ENCODE data around the gene ITIH2.
"Not testable (repeated sequence)": the region's sequence is repeated elsewhere in the genome, so short reads cannot be mapped to it uniquely, and the experiment has no call there.

The ITIH2 gene, protein sequence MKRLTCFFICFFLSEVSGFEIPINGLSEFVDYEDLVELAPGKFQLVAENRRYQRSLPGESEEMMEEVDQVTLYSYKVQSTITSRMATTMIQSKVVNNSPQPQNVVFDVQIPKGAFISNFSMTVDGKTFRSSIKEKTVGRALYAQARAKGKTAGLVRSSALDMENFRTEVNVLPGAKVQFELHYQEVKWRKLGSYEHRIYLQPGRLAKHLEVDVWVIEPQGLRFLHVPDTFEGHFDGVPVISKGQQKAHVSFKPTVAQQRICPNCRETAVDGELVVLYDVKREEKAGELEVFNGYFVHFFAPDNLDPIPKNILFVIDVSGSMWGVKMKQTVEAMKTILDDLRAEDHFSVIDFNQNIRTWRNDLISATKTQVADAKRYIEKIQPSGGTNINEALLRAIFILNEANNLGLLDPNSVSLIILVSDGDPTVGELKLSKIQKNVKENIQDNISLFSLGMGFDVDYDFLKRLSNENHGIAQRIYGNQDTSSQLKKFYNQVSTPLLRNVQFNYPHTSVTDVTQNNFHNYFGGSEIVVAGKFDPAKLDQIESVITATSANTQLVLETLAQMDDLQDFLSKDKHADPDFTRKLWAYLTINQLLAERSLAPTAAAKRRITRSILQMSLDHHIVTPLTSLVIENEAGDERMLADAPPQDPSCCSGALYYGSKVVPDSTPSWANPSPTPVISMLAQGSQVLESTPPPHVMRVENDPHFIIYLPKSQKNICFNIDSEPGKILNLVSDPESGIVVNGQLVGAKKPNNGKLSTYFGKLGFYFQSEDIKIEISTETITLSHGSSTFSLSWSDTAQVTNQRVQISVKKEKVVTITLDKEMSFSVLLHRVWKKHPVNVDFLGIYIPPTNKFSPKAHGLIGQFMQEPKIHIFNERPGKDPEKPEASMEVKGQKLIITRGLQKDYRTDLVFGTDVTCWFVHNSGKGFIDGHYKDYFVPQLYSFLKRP

DNA sequence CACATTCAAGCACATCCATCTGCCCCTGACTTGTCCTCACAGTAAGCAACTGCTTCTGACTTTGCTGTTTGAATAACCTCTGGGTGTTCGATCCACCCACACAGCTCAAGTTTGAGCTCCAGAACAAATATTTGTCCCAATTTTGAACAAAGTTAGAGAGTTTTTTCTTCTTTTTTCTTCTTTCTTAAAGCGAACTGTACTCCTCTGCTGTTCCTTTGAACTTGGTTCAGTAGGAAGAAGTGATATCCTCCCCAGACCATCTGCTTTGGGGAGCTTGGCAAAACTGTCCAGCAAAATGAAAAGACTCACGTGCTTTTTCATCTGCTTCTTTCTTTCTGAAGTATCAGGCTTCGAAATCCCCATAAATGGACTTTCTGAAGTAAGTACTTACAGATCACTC, at the start of gene ITIH2:
Gene ITIH2, plus strand, starts transcription at position 177 of the 400 bp plus-strand sequence. Its CDS starts 119 bp downstream, at position 296.
- DNase-seq (ENCODE audit: low spot score): no peak

DNA sequence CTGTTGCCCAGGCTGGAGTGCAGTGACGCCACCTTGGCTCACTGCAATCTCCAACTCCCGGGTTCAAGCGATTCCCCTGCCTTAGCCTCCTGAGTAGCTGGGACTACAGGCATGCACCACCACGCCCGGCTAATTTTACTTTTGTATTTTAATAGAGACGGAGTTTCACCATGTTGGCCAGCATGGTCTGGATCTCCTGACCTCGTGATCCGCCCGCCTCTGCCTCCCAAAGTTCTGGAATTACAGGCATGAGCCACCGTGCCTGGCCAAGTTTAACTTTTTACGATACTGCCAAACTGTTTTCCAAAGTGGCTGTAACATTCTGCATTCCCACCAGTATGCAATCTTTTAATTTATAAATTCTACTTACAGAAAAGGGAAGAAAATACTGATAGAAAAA, 46.0 kb upstream of the ITIH2 start:
- not testable (repeated sequence) for DNase-seq (ENCODE audit: low spot score)

DNA sequence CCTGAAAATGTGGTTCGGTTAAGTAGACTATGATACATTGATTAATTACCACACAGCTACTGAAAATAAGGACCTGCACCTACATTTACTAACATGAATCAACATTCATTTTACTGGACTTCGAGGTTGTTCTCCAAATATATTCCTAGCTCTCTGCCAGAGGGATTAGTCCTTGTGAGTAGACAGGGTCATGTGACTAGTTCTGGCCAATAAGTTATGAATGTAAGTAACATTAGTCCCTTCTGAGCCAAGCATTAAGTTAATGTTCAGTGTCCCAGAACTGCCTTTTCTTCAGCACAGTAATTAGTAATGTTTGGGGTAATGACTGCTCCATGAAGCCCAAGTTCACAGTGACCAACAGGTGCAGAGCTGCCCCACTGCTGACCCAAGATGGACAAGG, 45.6 kb upstream of the ITIH2 start:
- no peak for DNase-seq (ENCODE audit: low spot score)

DNA sequence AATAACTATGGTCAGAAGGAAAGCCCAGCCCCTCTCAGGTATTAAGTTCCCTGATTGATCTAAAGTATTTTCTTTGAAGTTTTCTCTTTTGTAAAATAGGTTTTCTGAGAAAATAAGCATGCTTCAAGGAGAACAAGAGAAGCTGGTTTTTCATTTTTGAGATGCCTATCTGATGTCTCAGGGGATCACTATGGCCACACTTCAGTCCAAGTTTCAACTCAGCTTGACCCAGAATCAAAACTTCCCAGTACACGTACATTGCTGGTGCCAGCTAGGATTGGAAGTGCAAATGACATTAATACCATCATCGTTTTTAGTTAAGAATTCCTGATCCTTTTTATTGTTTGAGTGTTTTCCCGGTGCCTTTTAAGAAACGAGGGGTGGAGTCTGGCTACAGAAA, 43.6 kb upstream of the ITIH2 start:
- DNase-seq (ENCODE audit: low spot score): no peak

DNA sequence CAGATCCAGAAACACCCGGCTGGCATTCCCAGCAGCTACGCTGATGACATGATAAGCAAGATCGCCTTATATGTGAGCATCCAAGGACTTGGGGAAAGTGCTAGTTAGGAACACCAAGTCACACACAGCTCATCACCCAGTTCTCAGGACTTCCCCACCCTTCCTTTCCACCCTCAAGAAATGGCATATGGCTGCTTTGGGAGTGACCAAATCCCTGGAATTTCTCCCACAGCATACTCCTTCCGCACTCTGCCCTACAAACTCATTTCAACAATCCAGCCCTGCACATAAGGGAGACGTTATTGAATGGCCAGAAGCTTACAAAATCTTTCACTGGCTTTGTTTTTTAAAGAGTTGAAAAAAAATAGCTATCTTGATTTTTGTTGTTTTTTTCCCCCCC, 40.6 kb upstream of the ITIH2 start:
- DNase-seq (ENCODE audit: low spot score): no peak

DNA sequence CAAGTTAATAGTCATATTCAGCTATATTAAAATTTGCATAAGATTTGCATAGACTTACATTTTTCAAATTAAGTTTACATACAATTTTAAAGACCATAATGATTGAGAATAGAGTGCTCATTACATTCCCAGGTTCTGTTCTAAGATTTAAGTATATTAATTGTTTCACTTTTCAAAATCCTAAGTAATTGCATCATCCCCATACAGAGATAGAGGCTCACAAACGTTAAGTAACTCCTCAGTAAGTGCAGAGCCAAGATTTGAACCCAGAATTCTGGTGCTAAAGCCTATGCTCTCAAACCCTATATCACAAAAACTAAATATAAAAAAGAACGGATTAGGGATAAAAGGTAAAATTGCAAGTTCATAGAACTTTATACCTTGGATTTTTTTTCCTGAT, 38.4 kb upstream of the ITIH2 start:
- DNase-seq (ENCODE audit: low spot score): no peak

DNA sequence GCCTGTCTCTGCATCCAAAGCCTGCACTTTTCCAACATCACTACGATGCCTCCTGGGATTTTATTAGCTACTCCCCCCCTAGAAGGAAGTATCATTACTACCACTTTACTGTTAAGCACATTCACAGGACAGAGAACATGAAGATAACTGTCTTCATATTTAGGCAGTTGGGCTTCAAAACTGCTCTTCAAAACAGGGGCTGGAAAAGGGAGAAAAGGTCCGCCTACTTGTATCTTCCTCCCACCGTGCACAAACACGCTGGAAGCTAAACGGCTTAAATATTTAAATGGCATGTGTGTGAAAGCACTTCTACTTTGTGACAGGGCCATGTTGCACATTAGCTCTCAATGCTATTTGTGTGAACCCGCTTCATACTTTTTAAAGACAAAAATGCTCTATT, 37.3 kb upstream of the ITIH2 start:
- no peak for DNase-seq (ENCODE audit: low spot score)

DNA sequence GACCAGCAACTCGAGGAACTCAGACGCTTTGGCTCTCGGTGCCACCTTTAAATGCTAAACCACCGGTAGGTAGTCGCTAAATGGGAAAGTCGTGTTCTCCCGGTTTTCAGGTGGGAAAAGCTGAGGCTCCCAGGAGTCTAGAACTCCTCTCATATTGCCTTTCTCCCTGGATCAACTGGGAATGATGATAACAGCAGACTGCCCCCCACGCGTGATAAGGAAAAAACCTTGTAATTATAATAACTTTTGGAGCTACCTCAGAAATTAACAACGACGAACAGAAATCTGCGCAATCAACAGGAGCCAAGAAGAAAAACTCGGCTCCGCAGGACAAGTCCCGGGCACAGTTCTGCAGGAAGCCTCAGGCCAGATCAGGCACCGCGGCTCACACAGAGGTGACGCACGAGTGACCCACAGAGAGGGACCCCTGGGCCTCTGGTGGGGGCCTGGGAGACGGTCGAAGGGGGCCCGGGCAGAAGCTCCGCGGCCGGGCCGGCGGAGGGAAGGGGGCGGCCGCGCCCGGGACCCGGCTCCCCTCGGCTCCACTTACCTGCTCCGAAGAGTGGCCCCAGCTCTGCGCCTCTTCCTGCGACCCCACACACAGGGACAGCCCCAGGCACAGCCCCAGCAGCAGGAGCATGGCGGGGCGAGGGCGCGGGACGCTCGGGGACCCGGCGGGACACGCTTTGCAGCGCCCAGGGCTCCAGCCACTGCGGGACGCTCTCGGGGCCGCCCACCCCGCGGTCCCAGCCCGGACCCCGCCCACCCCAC, 36.7 kb upstream of the ITIH2 start, which contains the start of gene ITIH5:
Gene ITIH5, minus strand, starts transcription at position 714 of the 771 bp plus-strand sequence. Its CDS starts 74 bp downstream, at position 640.
- no peak for DNase-seq (ENCODE audit: low spot score)

DNA sequence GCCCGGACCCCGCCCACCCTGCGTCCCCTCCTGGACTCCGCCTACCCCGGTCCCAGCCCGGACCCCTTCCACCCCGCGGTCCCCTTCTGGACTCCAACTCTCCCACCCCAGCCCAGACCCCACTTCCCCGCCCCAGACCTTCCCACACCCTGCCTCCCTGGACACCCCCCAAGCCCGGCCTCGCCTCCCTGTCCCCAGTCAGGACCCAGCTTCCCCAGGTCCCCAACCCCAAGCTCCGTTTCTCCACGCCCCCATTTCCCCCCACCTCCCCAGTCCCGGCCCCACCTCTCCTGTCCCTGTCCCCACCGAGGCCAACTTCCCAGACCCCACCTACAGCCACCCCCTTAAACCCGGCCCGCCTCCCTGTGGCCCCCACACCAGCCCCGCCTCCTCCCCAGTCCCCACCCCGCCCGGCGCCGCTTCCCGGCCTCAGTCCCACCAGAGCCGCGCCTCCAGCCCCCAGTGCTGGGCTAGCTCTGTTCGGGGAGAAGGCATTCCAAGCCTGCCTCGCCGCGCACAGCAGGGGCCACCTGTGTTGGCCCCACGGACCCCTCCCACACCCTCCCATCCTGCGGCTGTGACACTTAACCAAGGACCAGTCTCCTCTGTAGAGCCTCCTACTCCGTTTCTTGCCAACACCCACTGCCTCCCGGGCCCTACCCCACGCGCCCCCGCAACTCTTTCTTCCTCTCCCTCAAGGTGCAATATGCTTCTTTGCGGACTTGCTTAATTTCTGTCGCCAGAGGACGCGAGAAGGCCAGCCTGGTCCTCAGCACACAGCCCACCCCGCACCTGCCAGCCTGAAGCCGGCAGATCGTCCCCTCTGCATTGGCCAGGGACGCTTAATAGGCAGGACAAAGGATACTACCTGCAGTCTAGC, 35.6 kb upstream of the ITIH2 start:
- no peak for DNase-seq (ENCODE audit: low spot score)

DNA sequence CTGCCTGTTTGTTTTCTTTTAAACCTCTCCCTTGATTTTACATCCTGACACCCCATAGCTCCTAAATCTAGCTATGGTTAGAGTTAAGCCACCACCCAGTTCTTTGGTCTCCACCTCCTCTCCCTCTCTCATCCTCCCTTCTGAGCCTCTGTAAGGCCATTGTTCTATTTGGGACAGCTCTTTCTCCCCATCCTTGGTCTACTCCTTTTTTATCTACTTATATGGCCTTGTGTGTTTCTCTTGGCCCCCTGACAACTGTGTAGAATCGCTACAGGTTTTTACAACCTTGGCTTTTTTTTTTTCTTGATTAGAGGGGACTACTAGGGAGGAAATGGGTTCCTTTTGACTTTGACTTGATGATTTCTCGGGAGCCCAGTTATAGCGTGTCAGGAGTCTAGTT, 33.0 kb upstream of the ITIH2 start:
- DNase-seq (ENCODE audit: low spot score): no peak

DNA sequence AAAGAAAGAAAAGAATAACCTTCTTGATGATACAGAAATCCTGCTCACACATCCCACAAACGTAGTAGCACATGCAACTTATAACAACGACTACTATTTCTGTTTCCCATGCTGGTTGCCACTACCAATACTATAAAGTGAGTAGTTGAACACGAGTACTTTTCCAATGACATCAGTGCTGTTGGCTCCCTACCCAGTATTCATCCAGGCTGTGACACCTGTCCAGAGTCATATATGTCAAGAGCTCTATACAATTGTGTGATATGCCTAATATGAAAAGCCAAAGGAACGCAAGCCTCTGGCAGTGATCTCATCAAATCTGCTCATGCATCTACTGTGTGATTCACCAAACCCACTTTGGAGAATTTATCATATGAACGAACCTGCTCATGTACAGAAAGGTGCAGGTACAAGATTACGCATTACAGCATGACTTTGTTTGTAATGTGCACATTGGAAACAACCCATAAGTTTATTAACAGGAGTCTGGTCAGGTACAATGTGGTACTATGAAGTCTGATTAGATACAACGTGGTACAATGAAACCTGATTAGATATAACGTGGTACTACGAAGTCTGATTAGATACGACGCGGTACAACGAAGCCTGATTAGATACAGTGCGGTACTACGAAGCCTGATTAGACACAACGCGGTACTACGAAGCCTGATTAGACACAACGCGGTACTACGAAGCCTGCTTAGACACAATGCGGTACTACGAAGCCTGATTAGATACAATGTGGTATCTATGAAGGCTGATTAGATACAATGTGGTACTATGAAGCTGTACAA, 30.6 kb upstream of the ITIH2 start:
- DNase-seq (ENCODE audit: low spot score): no peak

DNA sequence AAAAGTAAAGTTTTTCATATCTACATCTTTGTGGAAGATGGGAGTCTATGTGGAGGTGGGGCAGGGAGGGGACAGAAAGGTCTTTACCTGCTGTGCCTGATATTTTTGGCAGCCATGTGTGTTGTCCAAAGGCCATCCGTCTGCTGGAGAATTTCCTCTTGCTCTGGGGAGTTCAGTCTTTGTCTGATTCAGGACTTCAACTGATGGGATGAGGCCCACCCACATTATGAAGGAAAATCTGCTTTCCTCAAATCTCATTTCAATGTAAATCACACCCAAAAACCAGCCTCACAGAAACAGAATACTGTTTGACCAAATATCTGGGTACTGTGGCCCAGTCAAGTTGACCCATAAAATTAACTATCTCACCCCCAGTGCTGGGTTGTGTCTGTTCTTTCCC, 23.9 kb upstream of the ITIH2 start:
- no peak for DNase-seq (ENCODE audit: low spot score)

DNA sequence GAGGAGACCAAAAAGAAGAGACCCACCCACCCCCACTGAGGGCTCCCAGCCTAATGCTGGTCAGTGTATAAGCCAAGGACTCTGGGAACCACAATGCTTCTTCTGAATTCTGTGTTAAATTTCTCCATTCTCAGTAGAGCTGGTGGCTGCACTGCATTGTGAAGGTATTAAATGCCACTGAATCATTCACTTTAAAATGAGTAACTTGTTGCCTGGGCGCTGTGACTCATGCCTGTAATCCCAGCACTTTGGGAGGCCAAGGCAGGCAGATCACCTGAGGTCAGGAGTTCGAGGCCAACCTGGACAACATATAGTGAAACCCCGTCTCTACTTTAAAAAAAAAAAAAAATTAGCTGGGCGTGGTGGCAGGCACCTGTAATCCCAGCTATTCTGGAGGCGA, 23.0 kb upstream of the ITIH2 start:
- DNase-seq (ENCODE audit: low spot score): not testable (repeated sequence)

DNA sequence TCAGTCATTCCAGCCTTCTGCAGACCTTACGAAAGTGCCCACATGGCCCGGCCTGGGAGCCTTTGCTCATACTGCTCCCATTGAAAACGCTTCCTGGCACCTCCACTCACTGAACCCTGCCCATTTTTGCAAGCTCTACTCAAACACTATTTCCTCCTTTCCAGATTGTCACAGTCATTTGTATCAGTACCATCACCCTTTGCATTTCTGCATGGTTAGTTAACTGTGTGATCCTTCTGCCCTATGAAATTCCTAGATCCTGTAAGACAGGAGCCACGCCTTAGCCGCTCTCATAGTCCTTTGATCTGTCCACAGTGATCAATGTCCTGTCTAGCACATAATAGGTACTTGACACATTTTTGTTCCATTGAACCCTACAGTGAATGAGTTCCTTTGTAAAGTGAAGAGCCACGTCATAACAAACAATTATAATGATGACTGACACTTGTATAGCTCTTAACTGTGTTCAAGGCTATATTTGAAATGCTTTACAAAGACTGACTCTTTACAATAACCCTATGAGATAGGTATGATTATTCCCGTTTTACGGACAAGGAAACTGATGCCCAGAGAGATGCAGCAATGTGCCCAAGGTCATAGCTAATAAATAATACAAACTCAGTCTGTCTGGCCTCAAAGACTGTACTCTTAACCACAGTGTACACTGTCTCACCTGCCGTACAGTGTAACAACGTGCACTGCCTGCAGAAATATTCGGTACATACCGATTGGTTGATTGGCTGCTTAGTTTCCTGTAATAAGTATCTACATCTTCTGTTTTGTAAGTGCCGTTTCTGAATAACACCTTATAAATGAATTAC, 16.6 kb upstream of the ITIH2 start:
- no peak for DNase-seq (ENCODE audit: low spot score)

DNA sequence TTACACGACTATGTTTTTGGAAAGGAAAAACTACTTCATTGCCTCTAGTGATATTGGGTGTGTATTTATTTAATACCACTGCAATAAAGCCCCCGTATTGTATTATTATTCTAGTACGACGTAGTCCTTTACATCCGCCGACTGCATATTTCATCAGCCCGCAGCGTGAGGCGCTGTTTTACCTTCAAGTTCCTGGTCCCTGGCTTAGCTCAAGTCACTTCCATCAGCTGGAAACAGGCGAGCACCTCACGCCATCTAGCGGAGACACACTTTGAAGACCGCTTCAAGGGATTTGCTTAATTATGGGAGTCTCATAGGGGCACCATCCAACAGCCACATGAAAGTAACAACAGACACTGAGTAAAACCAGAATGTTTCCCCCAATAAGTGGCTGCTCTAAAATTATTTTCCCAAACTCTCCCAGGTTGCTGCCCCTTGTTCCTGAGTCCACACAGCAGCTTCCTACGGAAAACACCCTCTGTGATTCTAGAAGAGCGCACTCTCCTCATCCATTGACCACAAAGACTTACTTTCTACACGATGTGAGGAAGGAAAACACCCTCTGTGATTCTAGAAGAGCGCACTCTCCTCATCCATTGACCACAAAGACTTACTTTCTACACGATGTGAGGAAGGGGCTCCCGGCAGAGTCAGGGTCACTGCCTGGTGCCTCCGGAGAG, 15.7 kb upstream of the ITIH2 start:
- DNase-seq (ENCODE audit: low spot score): peak; percentile 93

DNA sequence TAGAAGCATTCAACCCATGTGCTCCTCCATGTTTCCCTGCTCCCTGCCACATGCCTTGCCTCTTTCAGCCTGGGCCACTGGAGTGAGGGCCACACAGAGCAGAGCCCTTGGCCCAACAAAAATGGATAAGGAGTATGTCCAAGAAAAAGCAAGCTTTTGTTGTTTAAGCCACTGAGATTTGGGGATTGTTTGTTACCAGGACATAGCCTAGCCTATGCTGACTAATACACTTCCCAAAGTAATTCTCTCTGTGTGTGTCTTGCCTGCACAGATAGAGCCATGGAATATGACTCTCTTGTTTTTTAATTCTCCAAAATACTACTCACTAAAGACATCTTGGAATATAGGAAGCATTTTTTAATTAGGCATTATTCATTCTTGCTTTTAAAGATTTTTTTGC, 13.5 kb upstream of the ITIH2 start:
- DNase-seq (ENCODE audit: low spot score): no peak

DNA sequence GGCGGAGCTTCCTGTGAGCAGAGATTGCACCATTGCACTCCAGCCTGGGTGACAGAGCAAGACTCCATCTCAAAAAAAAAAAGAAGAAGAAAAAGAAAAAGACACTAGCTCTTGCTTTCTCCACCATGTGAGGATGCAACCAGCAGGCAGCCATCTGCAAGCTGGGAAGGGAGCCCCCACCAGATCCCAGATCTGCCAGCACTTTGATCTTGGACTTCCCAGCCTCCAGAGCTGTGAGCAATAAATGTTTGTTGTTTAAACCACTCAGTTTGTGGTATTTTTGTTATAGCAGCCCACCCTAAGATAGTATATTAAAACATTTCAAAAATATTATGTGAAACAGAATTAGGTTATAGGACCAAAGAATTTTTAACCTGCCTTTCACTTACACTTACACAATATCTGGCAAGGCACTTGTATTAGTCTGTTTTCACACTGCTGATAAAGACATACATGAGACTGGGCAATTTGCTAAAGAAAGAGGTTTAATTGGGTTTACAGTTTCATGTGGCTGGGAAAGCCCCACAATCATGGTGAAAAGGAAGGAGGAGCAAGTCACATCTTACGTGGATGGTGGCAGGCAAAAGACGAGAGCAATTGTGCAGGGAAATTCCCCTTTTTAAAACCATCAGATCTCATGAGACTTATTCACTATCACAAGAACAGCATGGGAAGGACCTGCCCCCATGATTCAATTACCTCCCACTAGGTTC, 12.1 kb upstream of the ITIH2 start:
- DNase-seq (ENCODE audit: low spot score): not testable (repeated sequence)

DNA sequence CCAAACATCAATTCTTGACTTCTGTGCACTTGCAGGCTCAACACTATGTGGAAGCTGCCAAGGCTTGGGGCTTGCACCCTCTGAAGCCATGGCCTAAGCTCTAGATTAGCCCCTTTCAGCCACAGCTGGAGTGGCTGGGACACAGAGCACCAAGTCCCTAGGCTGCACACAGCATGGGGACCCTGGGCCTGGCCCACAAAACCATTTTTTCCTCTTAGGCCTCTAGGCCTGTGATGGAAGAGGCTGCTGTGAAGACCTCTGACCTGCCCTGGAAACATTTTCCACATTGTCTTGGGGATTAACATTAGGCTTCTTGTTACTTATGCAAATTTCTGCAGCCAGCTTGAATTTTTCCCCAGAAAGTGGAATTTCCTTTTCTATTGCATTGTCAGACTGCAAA, 10.7 kb upstream of the ITIH2 start:
- not testable (repeated sequence) for DNase-seq (ENCODE audit: low spot score)
